Testis (tissue), 3 donors: Measurements from ENCODE around the gene CD58. TPM values are rescaled to one million over a fixed set of nuclear protein-coding genes. Genes with fewer than 3 reads are reported as not detected.

Source experiments
- DNase-seq: peaks from one replicate; pipeline ENCODE4 v3.0.0-alpha.2; 2019
- H3K27ac ChIP-seq, 2 donors: fragments of 200-600 bp; sonication (generic); one replicate each; pipeline ENCODE4 v1.5.1; 2019
- H3K27me3 ChIP-seq: fragments of 200-600 bp; sonication (generic); one replicate; pipeline ENCODE4 v1.5.1; 2019
- H3K36me3 ChIP-seq: fragments of 200-600 bp; sonication (generic); one replicate; pipeline ENCODE4 v1.5.1; 2017; ENCODE audit warnings: low read depth; ENCODE audit errors: missing control alignments
- H3K4me1 ChIP-seq: fragments of 200-600 bp; sonication (generic); one replicate; pipeline ENCODE4 v1.5.1; 2019
- H3K4me3 ChIP-seq, 2 donors: fragments of 200-600 bp; sonication (generic); one replicate each; pipeline ENCODE4 v1.5.1; 2017 to 2019
- H3K9me3 ChIP-seq: fragments of 200-600 bp; sonication (generic); one replicate; pipeline ENCODE4 v1.5.1; 2017
- POLR2A ChIP-seq: fragments of 450-650 bp; IDR thresholded peaks from one replicate; pipeline ENCODE4 v1.6.1; 2017; ENCODE audit warnings: antibody characterized with exemption, mild to moderate bottlenecking, moderate library complexity
- WGBS, 2 donors: methylation state at CpG; one replicate each; pipeline ENCODE4 v1.1.5; 2018; 5-methylcytosine and 5-hydroxymethylcytosine counted together
- intact Hi-C: fragments of 100-400 bp; cut with DNase I; formaldehyde crosslinking; loops from one replicate; pipeline ENCODE4 v1.15.1; 2023; ENCODE audit warnings: low total_unique reads
- polyA plus RNA-seq: library from polyadenylated mRNA; stranded (reverse); fragments of 350-450 nt; fragmentation: Illumina TruSeq; extraction: RNeasy Lipid Tissue Mini Kit (QIAGEN cat#74804); gene quantifications from one replicate; pipeline ENCODE4 v1.2.3, GENCODE V29; 2014; ENCODE audit warnings: low read depth, low replicate concordance; ENCODE audit not compliant: insufficient read depth
- total RNA-seq, 2 donors: library from RNA; depleted of rRNA; stranded (reverse); fragments of >200 nt; gene quantifications; one replicate each; pipeline ENCODE4 v1.2.3, GENCODE V29; 2016
- TF ChIP-seq, protein P1 (sequence below), 3 experiments: fragments of 450-650 bp in 2 of 3; fragments of 200-600 bp in 1 of 3; sonication (generic) in 1 of 3; IDR thresholded peaks; one replicate each; pipeline ENCODE4 v1.5.1; 2016 to 2019; ENCODE audit warnings: antibody characterized with exemption in 3 of 3, mild to moderate bottlenecking in 2 of 3, moderate library complexity in 1 of 3

CD58 gene
- total and polyA plus RNA-seq, 3 donors from 2014 or later: 11.4 to 15.0 (median 14.9) TPM

DNA sequence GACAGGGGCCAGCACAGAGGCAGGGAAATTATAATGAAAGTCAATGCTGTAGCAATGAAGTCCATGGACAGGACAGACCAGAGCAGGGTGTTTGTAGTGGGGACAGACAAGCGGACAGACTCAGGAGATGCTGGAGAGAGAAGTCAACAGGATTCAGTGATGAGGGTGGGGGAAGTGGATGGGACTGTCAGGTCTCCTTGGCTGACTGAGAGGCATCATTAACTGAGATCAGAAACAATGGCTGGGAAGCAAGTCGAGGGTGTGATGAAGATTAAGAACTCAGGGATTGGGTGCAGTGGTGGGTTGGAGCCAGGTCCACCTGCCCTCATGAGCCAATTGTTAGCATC is 25.5 kb downstream of the CD58 start:
- no peak overlapping the region for H3K27ac ChIP-seq
- H3K9me3 ChIP-seq: no peaks in the 10 kb centered on the region
- no peaks in the 10 kb centered on the region for H3K36me3 ChIP-seq
- intact Hi-C loops: no loop called here
- H3K4me1 ChIP-seq: no peaks in the 10 kb centered on the region
- H3K27me3 ChIP-seq: no peaks in the 10 kb centered on the region
- 83 to 96% methylated on average over 2 of the region's 2 CpGs for WGBS, 2 donors
- TF ChIP-seq POLR2A: no peak
- TF ChIP-seq, protein P1, sequence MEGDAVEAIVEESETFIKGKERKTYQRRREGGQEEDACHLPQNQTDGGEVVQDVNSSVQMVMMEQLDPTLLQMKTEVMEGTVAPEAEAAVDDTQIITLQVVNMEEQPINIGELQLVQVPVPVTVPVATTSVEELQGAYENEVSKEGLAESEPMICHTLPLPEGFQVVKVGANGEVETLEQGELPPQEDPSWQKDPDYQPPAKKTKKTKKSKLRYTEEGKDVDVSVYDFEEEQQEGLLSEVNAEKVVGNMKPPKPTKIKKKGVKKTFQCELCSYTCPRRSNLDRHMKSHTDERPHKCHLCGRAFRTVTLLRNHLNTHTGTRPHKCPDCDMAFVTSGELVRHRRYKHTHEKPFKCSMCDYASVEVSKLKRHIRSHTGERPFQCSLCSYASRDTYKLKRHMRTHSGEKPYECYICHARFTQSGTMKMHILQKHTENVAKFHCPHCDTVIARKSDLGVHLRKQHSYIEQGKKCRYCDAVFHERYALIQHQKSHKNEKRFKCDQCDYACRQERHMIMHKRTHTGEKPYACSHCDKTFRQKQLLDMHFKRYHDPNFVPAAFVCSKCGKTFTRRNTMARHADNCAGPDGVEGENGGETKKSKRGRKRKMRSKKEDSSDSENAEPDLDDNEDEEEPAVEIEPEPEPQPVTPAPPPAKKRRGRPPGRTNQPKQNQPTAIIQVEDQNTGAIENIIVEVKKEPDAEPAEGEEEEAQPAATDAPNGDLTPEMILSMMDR (IDR thresholded peaks at IDR 0.05): no peak
- DNase-seq: no peak
- no peak overlapping the region for H3K4me3 ChIP-seq

DNA sequence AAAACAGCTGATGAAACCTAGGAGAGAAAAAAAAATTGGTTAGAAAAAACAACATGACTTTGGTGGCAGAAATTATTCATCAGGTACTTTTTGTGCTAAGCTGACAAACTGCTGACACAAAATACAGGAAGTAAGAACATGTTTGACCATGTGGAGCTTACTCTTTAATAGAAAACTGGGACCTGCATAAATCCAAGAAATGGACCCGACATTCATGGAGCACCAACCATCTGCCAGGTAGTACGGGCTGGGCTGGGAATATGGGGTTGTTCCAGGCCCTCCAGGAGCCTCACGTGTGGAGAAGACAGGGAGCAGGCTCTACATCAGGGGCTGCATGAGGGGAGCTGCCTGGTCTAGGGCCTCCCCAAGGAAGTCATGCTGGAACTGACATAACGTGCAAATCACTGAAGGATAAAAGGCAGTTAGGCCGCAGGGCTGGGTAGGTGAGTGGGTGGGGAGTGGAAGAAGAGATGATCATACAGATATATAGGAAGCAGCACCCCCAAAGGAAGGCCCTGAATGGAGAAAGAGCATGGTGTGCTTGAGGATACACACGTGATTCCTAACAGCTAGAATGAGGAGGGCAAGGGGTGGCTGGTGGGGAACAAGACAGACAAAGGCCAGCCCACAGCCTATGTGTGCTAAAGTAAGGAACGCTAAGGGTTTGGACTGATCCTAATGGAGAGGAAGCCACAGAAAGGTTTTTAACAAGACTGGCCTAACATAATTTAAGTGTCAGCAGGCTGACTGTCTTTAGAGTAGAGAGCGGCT is 26.1 kb downstream of the CD58 start:
- Histone ChIP-seq H3K9me3 (no peaks in the 10 kb centered on the region), H3K4me3 (no peak overlapping the region), H3K27ac (no peak overlapping the region), H3K4me1 (no peaks in the 10 kb centered on the region), H3K36me3 (no peaks in the 10 kb centered on the region), H3K27me3 (no peaks in the 10 kb centered on the region)
- no peak for DNase-seq
- intact Hi-C loops: no loop called here
- 94 to 96% methylated on average over 8 of the region's 8 CpGs for WGBS, 2 donors
- TF ChIP-seq, protein P1 (IDR thresholded peaks at IDR 0.05): no peak
- TF ChIP-seq POLR2A: no peak

DNA sequence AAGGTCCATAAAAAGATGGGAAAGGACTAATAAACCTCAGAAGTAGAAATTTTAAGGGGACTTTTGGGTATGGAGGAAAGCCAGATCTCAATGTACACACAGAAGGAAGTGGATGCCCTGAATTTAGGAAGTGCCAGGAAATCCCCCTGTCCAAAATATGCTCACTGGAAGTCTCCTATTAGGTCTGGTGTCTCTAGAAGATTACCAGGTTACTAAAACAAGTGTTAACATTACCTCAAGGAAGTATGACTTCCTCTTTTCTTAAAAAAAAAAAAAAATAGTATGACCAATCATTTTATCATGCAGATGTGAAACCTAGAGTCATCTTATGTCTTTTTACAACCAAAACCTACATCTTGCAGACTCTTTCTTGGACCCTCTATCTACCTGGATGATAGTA is 30.7 kb downstream of the CD58 start:
- Histone ChIP-seq H3K36me3 (no peaks in the 10 kb centered on the region), H3K9me3 (no peaks in the 10 kb centered on the region), H3K4me1 (no peaks in the 10 kb centered on the region), H3K4me3 (no peak overlapping the region), H3K27ac (no peak overlapping the region), H3K27me3 (no peaks in the 10 kb centered on the region)
- intact Hi-C loops: no loop called here
- TF ChIP-seq, protein P1 (IDR thresholded peaks at IDR 0.05): no peak
- no peak for TF ChIP-seq POLR2A
- no peak for DNase-seq

DNA sequence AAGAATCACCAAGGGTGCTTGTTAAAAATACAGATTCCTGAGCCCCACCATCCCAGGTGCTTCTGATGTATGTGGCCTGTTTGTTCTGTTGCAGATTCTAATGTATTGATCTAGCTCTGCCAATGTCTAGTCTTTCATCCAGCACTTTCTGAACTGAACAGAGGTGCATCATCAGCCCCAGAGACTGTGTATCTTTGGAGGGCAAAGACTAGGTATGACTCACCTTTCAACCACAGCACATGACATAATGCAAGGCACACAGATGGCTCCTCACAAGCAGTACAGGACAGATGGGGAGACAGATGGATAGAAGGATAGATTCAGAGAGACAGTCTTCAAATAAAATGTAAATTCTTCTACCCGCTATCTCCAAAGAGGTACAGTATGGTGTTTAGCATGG is 32.3 kb downstream of the CD58 start:
- Histone ChIP-seq H3K9me3 (no peaks in the 10 kb centered on the region), H3K27ac (no peak overlapping the region), H3K4me3 (no peak overlapping the region), H3K36me3 (no peaks in the 10 kb centered on the region), H3K4me1 (no peaks in the 10 kb centered on the region), H3K27me3 (no peaks in the 10 kb centered on the region)
- TF ChIP-seq POLR2A: no peak
- TF ChIP-seq, protein P1 (IDR thresholded peaks at IDR 0.05): no peak
- WGBS, 2 donors: 84 to 100% methylated on average over 1 of the region's 1 CpG
- intact Hi-C loops: no loop called here
- no peak for DNase-seq

DNA sequence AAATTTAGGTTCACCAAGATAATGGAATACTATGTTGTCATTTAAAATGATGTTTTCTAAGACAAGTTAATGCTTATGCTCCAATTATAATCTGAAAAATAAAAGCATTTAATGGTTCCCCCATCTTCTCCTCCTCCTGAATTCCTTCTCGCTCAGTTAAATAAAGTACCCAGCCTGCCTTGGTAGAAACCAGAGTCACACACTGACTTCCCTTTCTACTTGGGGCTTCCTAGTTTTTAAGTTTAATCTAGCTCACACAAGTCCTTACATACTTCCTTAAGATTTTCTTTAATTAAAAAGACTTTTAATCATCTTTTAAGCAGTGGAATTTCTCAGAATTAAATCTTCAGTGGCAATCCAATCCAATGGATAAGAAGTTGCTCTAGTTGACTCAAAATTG is 32.9 kb downstream of the CD58 start:
- TF ChIP-seq POLR2A: no peak
- TF ChIP-seq, protein P1 (IDR thresholded peaks at IDR 0.05): no peak
- Histone ChIP-seq H3K9me3 (no peaks in the 10 kb centered on the region), H3K36me3 (no peaks in the 10 kb centered on the region), H3K4me1 (no peaks in the 10 kb centered on the region), H3K27ac (no peak overlapping the region), H3K4me3 (no peak overlapping the region), H3K27me3 (no peaks in the 10 kb centered on the region)
- 79 to 92% methylated on average over 1 of the region's 1 CpG for WGBS, 2 donors
- intact Hi-C loops: no loop called here
- DNase-seq: no peak
